HepG2 (cell line): ENCODE results near the gene HBD. TPM values are rescaled to one million over a fixed set of nuclear protein-coding genes. Genes with fewer than 3 reads are reported as not detected.

Source experiments
- CAMTA2 ChIP-seq: sonication (generic); formaldehyde crosslinking; IDR thresholded peaks from 2 replicates; pipeline ENCODE4 v1.4.0; 2020; ENCODE audit warnings: mild to moderate bottlenecking, missing genetic modification reagents, borderline replicate concordance
- HMGA1 ChIP-seq: sonication (generic); formaldehyde crosslinking; conservative IDR thresholded peaks from 2 replicates; pipeline ENCODE4 v1.4.0; 2020; ENCODE audit warnings: missing genetic modification reagents
- ZNF282 ChIP-seq: fragments of 450-650 bp; IDR thresholded peaks from 2 replicates; pipeline ENCODE4 v1.6.1; 2018; ENCODE audit not compliant: partially characterized antibody
- polyA plus RNA-seq, 8 experiments: library from polyadenylated mRNA; depleted of rRNA in 3 of 8; stranded (reverse) in 7 of 8; unstranded in 1 of 8; fragments of >200 nt; fragmentation: Illumina TruSeq in 4 of 8; extraction: Trizol in 4 of 8; gene quantifications; 2 replicates each; pipeline versions ENCODE4 v1.2.1 to v1.2.3, GENCODE V29; 2011 to 2016; ENCODE audit warnings: low read depth in 4 of 8, missing spikeins in 1 of 8, mixed read lengths in 1 of 8; ENCODE audit not compliant: insufficient read depth in 1 of 8
- total RNA-seq, 5 experiments: library from RNA; depleted of rRNA; stranded (reverse); fragments of >200 nt; fragmentation: Illumina TruSeq; extraction: Trizol; gene quantifications; 2 replicates each; pipeline ENCODE4 v1.2.3, GENCODE V29; 2016; ENCODE audit warnings: low read depth in 1 of 5
- TF ChIP-seq, protein P1 (sequence below), 2 experiments: fragments of 450-650 bp in 1 of 2; sonication (generic) in 1 of 2; formaldehyde crosslinking in 1 of 2; IDR thresholded peaks; 2 replicates each; pipeline versions ENCODE4 v1.6.1 to v1.8.0; 2016 to 2022; ENCODE audit warnings: antibody characterized with exemption in 1 of 2, mild to moderate bottlenecking in 1 of 2, missing genetic modification reagents in 1 of 2

Gene HBD
- total and polyA plus RNA-seq, 2 of the 13 experiments (the other 11 are each of a cell fraction or from before 2014, with no cell fraction given): not detected

DNA sequence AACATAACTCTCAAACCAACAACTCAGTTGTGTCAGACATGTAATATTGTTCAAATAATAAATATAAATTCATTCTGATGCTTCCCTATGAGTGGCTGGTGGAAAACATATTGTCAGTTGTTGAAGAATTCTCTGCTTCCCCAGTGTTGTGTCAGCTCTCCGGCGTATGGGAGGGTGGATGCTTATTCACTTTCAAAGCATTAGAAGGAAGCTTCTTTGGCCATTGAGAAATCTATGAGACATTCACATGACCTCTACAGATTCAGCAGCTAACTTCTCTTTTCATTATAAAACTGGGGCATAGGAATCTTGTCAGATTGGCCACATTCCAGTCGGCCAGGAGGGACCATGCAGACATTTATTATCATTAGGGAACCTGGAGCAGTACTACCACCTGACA, 36.7 kb downstream of the HBD start (continued):
- TF ChIP-seq, protein P1, sequence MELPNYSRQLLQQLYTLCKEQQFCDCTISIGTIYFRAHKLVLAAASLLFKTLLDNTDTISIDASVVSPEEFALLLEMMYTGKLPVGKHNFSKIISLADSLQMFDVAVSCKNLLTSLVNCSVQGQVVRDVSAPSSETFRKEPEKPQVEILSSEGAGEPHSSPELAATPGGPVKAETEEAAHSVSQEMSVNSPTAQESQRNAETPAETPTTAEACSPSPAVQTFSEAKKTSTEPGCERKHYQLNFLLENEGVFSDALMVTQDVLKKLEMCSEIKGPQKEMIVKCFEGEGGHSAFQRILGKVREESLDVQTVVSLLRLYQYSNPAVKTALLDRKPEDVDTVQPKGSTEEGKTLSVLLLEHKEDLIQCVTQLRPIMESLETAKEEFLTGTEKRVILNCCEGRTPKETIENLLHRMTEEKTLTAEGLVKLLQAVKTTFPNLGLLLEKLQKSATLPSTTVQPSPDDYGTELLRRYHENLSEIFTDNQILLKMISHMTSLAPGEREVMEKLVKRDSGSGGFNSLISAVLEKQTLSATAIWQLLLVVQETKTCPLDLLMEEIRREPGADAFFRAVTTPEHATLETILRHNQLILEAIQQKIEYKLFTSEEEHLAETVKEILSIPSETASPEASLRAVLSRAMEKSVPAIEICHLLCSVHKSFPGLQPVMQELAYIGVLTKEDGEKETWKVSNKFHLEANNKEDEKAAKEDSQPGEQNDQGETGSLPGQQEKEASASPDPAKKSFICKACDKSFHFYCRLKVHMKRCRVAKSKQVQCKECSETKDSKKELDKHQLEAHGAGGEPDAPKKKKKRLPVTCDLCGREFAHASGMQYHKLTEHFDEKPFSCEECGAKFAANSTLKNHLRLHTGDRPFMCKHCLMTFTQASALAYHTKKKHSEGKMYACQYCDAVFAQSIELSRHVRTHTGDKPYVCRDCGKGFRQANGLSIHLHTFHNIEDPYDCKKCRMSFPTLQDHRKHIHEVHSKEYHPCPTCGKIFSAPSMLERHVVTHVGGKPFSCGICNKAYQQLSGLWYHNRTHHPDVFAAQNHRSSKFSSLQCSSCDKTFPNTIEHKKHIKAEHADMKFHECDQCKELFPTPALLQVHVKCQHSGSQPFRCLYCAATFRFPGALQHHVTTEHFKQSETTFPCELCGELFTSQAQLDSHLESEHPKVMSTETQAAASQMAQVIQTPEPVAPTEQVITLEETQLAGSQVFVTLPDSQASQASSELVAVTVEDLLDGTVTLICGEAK (IDR thresholded peaks at IDR 0.05): no peak
- TF ChIP-seq, protein P1 (CRISPR knock-in tag; IDR thresholded peaks at IDR 0.05): no peak
- TF ChIP-seq CAMTA2 (CRISPR knock-in tag) (no peak), HMGA1 (CRISPR knock-in tag) (no peak), ZNF282 (no peak)
- TF ChIP-seq, all 625 proteins: peak for 0
